Activated T-helper 2 cell treated with anti-CD3 and anti-CD28 coated beads, Interferon-gamma antibody, Interleukin-2, Interleukin-4, amounts not matched to agents 10 μg/mL and 5 μg/mL and 100 μg/mL, durations not matched to agents 14 hours and 24 hours and 36 hours (primary cell): ENCODE results near the gene C19orf85. TPM values are rescaled to one million over a fixed set of nuclear protein-coding genes. Genes with fewer than 3 reads are reported as not detected.

Experiments used
- DNase-seq: peaks from one replicate; pipeline ENCODE4 v3.0.0; 2021; ENCODE audit warnings: low spot score
- H3K27ac Mint-ChIP-seq: one replicate; pipeline ENCODE4 v1.8.0; 2021; ENCODE audit warnings: mixed read lengths
- H3K27me3 Mint-ChIP-seq: one replicate; pipeline ENCODE4 v1.8.0; 2021; ENCODE audit warnings: low read depth, mixed read lengths
- H3K36me3 Mint-ChIP-seq: one replicate; pipeline ENCODE4 v1.8.0; 2021; ENCODE audit warnings: low read depth, mixed read lengths
- H3K4me1 Mint-ChIP-seq: one replicate; pipeline ENCODE4 v1.8.0; 2021; ENCODE audit warnings: low read depth, mixed read lengths
- H3K4me3 Mint-ChIP-seq: one replicate; pipeline ENCODE4 v1.8.0; 2021; ENCODE audit warnings: low read depth, mild to moderate bottlenecking, moderate library complexity, mixed read lengths
- H3K9me3 Mint-ChIP-seq: one replicate; pipeline ENCODE4 v1.8.0; 2021; ENCODE audit warnings: mixed read lengths
- intact Hi-C: fragments of 100-400 bp; cut with micrococcal nuclease; formaldehyde crosslinking; loops from one replicate; pipeline ENCODE4 v1.15.1; 2023
- total RNA-seq: library from RNA; stranded (reverse); gene quantifications from 2 replicates; pipeline ENCODE4 v1.2.3, GENCODE V29; 2022

The C19orf85 gene
- total RNA-seq, 1 donor from 2014 or later = not detected

DNA sequence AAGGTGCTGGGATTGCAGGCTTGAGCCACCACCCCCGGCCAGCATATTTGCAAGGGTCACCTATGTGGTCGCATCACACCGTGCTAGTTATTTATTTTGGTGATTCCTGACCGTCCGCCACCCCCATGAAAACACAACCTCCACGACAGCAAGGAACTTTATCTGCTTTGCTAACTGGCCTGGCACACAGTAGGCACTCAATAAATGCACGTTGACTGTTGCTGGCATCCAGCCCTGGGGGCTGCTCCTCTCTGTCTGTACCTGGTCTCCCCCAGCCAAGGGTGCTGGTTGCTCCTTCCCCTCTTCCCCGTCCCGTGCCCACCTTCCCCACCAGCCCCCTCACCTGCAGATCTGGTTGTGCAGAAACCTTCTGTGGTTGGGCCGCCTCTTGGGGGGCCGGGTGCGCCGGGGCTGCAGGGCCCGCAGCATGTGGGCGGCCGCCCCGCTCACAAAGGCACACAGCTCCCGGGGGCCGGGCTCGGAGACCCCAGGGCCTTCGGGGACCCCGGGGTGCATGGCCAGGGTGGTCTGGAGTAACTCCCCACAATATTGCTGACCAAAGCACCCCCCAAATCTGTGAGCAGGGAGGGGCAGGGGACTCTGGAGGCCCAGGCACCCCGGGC is 401 bp downstream of the C19orf85 start:
- H3K36me3 Mint-ChIP-seq = no peaks in the 10 kb centered on the region
- H3K4me3 Mint-ChIP-seq = no peak overlapping the region
- no peak overlapping the region for H3K27ac Mint-ChIP-seq
- no peak for DNase-seq
- peaks cover 19% of the 10 kb centered on the region for H3K4me1 Mint-ChIP-seq
- no peaks in the 10 kb centered on the region for H3K27me3 Mint-ChIP-seq
- intact Hi-C loops = loop anchor here (5.0 kb wide), 1 partner anchor 168 kb away; no protein-coding TSS in a partner anchor
- H3K9me3 Mint-ChIP-seq = no peaks in the 10 kb centered on the region

DNA sequence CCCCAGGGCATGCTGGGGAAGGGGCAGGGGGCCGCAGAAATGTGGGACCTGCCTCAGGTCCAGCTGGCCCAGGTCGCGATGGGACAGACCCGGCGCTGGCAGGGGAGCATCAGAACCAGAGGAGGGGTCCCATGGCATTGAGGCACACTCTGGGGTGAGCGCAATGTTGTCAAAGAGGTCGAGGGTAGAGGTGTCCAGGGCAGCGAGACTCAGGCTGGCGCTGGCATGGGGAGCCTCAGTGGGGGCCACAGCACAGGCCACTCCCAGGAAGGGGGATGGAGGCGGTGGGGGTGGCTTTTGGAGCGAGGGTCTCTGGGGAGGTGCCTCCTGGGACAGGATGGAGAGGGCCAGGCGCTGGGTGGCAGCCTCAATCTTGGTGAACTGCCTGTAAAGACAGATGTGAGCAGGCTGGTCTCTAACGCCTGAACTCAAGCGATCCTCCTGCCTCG is 944 bp downstream of the C19orf85 start:
- Mint-ChIP-seq H3K4me3 (no peak overlapping the region), H3K4me1 (peaks cover 19% of the 10 kb centered on the region)
- intact Hi-C loops = loop anchor here (5.0 kb wide), 1 partner anchor 169 kb away; no protein-coding TSS in a partner anchor

DNA sequence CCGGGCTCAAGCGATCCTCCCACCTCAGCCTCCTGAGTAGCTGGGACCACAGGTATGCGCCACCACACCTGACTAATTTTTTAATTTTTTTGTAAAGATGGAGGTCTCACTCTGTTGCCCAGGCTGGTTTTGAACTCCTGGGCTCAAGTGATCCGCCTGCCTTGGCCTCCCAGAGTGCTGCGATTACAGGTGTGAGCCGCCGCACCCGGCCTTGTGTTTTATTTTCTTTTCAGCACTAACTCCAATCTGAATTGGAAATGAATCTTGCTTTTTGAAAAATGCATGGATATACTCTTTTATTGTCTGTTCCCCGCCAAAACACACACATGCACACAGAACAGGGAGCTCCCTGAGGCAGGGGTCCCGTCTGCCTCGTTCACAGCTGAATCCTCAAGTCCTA is 1.8 kb downstream of the C19orf85 start:
- no peak for DNase-seq
- intact Hi-C loops = loop anchor here (5.0 kb wide), 1 partner anchor 170 kb away; no protein-coding TSS in a partner anchor
- Mint-ChIP-seq H3K27ac (no peak overlapping the region), H3K27me3 (no peaks in the 10 kb centered on the region), H3K36me3 (no peaks in the 10 kb centered on the region), H3K4me3 (peak overlapping the region; percentile 85), H3K9me3 (no peaks in the 10 kb centered on the region), H3K4me1 (peaks cover 16% of the 10 kb centered on the region)

More for the DNA sequence above, 944 bp downstream of the C19orf85 start:
- no peaks in the 10 kb centered on the region for H3K36me3 Mint-ChIP-seq
- DNase-seq = no peak
- no peaks in the 10 kb centered on the region for H3K27me3 Mint-ChIP-seq
- H3K9me3 Mint-ChIP-seq = no peaks in the 10 kb centered on the region
- H3K27ac Mint-ChIP-seq = no peak overlapping the region

DNA sequence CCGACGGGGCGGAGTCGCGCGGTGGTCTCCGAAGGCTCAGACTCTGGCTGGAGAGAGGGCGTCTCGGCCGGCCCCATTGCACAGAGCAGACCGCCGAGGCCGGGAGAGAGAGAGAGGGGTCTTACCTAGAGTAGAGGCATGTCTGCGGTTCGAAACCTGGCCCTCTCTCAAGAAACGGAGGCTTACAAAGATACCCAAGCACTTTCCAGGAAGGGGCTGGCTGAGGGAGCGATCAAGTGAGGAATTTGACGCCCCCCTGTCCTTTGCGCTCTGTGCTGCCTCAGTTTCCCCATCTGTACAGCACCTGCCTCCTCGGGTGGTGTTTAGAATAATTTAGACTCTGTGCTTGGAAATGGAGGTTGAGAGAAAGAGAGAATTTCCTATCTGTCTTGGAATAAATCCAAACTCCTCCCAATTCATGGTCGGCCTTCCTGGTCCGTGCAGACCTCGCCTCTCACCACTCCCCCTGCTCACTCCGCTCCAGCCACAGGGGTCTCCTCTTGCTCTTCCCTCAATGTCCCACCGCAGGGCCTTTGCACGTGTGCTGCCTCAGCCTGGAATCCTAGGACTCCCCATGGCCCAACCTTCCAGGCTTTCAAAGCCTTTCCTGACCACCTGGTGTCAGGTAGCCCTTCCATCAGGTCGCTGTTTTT is 2.5 kb downstream of the C19orf85 start:
- DNase-seq = no peak
- H3K27ac Mint-ChIP-seq = peak overlapping the region; percentile 73
- H3K4me1 Mint-ChIP-seq = peaks cover 16% of the 10 kb centered on the region
- H3K4me3 Mint-ChIP-seq = peak overlapping the region; percentile 85
- H3K27me3 Mint-ChIP-seq = no peaks in the 10 kb centered on the region
- H3K36me3 Mint-ChIP-seq = no peaks in the 10 kb centered on the region
- H3K9me3 Mint-ChIP-seq = no peaks in the 10 kb centered on the region
- intact Hi-C loops = loop anchor here (1.0 to 5.0 kb wide), 3 partner anchors 14 to 170 kb away; partner anchors contain the start of gene ZNF628

DNA sequence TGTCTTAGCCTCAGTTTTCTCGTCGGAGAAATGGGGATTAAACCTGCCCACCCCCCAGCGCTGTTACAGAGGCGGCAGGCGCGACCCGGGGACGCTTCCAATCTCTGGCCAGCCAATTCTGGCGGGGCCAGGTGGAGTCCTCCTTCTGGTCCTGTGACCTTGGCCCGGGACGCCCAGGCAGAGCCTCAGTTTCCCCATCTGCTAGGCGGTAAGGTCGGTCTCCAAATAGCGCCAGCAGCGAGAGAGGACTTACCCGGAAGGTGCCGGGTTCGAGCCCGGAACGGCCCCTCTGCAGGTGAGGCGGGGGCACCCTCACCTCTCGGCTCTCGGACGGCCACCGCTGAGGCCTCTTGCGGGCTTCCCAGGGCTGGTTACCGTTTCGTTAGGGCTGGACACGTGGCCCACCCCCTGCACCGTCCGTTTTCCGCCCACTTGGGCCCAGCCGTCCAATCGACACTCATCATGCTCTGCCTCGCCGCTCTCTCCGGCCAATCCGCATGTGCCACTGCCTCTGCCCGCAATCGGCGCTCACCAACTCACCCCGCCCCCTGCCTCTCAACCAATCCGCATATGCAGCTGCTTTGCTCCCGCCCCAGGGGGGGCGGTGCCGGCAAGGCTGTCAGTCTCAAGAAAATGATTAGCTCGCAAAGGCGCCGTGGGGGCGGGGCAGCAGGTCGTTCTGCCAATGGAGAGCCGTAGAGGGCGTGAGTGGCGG is 3.1 kb downstream of the C19orf85 start, which contains the start of gene ISOC2:
ISOC2 (minus strand) TSS at position 384 of the 715 bp plus-strand sequence. CDS start 5,156 bp downstream, outside the sequence.
- Mint-ChIP-seq H3K36me3 (no peaks in the 10 kb centered on the region), H3K9me3 (no peaks in the 10 kb centered on the region), H3K4me3 (peak within 1 kb of the TSS; percentile 85), H3K27ac (peak within 1 kb of the TSS; percentile 73), H3K4me1 (peaks cover 16% of the 10 kb centered on the region), H3K27me3 (no peaks in the 10 kb centered on the region)
- peak; percentile 100 for DNase-seq
- intact Hi-C loops = loop anchor here (1.0 to 5.0 kb wide), 3 partner anchors 15 to 171 kb away; partner anchors contain the start of gene ZNF628

DNA sequence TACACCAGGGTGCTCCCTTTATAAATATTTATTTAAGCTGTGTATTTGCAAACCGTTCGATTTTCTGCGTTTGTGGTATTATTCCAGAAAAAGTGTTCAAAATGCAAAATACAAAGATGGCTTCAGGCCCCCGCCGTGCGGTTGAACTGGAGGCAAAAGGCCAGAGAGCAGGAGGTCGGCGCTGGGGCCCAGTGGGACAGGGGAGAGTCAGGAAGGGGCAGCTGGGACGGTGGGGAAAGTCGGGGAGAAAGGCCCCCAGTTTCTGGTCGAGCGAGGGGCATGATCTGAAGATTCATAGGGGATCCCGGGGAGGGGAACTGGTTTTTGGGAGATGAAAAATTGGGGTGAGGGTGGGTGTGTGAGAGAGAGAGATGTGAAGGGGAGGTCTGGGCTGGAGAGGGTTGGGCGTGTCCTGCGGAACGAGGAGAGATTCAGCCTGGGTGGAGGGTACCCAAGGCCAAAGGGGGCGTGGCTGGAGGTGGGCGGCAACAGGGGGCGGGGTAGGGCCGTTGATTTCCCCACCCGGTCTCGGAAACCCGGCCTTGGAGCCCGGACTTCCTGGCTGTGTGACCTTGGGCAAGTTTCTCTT is 3.8 kb downstream of the C19orf85 start:
- no peak for DNase-seq
- intact Hi-C loops = loop anchor here (1.0 to 5.0 kb wide), 3 partner anchors 16 to 172 kb away; partner anchors contain the start of gene ZNF628
- Mint-ChIP-seq H3K36me3 (no peaks in the 10 kb centered on the region), H3K9me3 (no peaks in the 10 kb centered on the region), H3K27ac (peak overlapping the region; percentile 73), H3K4me1 (peaks cover 16% of the 10 kb centered on the region), H3K4me3 (peak overlapping the region; percentile 85), H3K27me3 (no peaks in the 10 kb centered on the region)

DNA sequence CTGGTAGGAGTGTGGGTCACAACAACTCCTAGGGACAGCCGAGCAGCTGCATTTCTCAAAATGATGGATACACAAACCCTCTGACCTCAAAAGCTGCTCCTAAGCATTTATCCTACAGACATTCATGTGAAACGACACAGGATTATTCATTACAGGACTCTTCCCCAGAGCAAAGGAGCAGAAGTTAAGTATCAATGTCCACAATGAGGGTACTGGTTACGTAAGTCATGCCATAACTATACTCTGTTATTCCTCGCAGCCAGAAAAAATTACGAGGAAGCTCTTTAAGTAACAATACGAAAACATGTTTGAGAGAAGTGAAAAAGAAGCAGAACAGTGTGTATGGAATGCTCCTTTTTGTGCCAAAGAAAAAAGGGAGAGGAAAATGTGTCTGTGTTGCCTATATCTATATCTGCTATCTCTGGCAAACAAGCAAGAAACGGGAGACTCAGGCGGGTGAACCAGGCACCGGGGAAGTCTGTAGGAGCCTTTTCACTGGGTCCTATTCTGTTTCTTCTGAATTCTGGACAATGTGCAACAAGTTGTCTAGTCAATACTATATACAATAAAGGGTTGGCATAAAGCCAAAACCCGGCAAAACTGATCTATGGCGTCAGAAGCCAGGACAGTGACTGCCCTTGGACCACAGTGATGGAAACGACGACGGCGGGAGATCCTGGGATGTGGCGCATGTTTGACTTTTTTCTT is 4.4 kb downstream of the C19orf85 start:
- intact Hi-C loops = loop anchor here (5.0 kb wide), 1 partner anchor 172 kb away; no protein-coding TSS in a partner anchor
- Mint-ChIP-seq H3K27me3 (no peaks in the 10 kb centered on the region), H3K4me1 (peaks cover 16% of the 10 kb centered on the region), H3K4me3 (peak overlapping the region; percentile 85), H3K27ac (no peak overlapping the region), H3K36me3 (no peaks in the 10 kb centered on the region), H3K9me3 (no peaks in the 10 kb centered on the region)
- no peak for DNase-seq

DNA sequence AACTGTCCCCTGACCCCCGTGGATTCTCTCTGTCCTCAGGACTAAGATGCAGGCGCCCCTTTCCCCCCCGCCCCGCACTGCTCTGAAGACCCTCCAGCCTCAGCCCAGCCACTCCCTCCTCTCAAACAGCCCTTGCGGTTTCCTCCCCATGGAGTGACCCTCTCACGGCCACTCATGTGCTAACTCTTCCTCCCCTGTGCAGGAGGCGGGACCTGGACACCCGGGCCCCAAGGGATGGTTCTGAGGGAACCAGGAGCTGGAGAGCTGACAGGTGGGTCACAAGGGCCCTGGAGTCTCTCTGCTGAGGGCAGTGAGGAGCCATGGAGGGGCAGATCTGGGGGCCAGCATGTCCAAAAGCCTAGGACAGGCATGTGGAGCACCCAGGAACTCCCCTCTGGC is 5.0 kb downstream of the C19orf85 start:
- Mint-ChIP-seq H3K9me3 (no peaks in the 10 kb centered on the region), H3K27me3 (peaks cover 2% of the 10 kb centered on the region), H3K27ac (no peak overlapping the region), H3K4me3 (no peak overlapping the region), H3K4me1 (peaks cover 16% of the 10 kb centered on the region), H3K36me3 (peaks cover 4% of the 10 kb centered on the region)
- DNase-seq = no peak
- intact Hi-C loops = no loop called here

DNA sequence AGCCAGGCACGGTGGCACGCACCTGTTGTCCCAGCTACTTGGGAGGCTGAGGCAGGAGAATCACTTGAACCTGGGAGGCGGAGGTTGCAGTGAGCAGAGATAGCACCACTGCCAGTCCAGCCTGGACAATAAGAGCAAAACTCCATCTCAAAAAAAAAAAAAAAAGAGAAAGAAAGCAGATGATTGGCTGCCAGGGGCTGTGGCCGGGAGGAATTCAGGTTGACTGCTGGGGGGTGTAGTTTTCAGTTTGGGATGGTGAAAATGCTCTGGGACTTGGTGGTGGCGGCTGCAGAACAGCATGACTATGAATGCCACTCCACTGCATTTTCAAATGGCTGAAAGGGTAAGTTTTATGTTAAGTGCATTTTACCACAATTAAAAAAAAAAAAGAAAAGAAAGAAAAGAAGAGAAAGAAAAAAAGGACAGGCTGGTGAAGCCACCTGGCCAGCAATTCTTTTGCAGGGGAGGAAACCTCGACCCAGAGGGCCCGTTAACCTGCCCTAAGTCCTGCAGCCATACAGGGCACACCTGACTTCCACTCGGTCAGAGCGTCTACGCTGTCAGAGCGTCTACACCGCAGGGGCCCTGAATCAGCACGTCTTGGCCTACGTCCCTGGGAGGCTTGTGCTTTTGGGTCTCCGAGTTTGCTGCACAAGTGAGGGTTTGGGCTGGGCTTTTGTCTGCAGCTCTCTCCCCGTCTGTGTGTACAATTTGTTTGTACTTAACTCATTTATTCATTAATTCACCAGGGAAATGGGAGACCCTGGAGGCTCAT is 6.7 kb downstream of the C19orf85 start:
- Mint-ChIP-seq H3K9me3 (no peaks in the 10 kb centered on the region), H3K4me3 (no peak overlapping the region), H3K27ac (no peak overlapping the region), H3K27me3 (peaks cover 11% of the 10 kb centered on the region), H3K36me3 (peaks cover 15% of the 10 kb centered on the region), H3K4me1 (peaks cover 17% of the 10 kb centered on the region)
- intact Hi-C loops = no loop called here
- no peak for DNase-seq

DNA sequence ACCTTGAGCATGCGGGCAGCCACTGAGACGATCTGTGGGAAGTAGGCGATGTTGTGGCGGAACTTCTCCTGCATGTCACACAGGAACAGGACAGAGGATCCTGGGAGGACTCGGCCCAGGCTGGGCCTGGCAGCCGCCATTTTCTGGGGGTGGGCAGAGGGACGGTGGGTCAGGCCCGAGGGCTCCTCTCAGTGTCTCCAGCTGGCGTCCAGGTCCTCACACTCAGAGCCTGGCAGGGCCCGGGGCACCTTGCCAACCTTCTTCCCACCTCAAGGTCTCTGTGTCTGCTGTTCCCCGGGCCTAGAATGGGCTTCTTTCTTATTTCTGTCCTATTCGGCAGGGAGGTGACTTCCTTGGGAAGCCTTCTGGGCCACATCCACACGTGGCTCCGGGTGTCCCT is 8.2 kb downstream of the C19orf85 start:
- H3K27ac Mint-ChIP-seq = no peak overlapping the region

DNA sequence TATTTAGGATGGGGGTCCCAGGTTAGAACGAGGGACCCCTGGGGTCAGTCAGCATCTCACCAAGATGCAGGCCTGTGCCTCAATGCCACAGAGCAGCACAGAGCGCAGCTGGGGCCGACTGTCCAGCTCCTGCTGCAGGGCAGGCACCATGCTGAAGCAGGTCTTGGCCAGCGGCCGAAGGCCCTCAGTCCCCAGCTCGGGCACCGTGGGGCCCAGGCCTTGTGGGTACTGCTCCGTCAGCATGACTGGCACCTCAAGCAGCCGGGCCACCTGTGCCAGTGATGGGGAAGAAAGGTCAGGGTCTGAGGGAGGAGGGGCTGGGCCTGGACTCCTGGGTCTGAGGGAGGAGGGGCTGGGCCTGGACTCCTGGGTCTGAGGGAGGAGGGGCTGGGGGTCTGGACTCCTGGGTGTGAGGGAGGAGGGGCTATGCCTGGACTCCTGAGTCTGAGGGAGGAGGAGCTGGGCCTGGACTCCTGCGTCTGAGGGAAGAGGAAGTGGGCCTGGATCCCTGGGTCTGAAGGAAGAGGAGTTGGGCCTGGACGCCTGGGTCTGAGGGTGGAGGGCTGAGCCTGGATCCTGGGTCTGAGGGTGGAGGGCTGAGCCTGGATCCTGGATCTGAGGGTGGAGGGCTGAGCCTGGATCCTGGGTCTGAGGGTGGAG is 8.8 kb downstream of the C19orf85 start:
- no peaks in the 10 kb centered on the region for H3K9me3 Mint-ChIP-seq
- intact Hi-C loops = no loop called here
- H3K27ac Mint-ChIP-seq = no peak overlapping the region
- H3K36me3 Mint-ChIP-seq = peaks cover 15% of the 10 kb centered on the region
- DNase-seq = no peak
- H3K27me3 Mint-ChIP-seq = peaks cover 20% of the 10 kb centered on the region
- H3K4me3 Mint-ChIP-seq = no peak overlapping the region
- peaks cover 9% of the 10 kb centered on the region for H3K4me1 Mint-ChIP-seq

More for the DNA sequence above, 8.2 kb downstream of the C19orf85 start:
- no peak overlapping the region for H3K4me3 Mint-ChIP-seq
- H3K9me3 Mint-ChIP-seq = no peaks in the 10 kb centered on the region
- peaks cover 15% of the 10 kb centered on the region for H3K36me3 Mint-ChIP-seq
- H3K27me3 Mint-ChIP-seq = peaks cover 16% of the 10 kb centered on the region
- no peak for DNase-seq
- intact Hi-C loops = no loop called here
- peaks cover 12% of the 10 kb centered on the region for H3K4me1 Mint-ChIP-seq
